Heart right ventricle (tissue), 16 donors: ENCODE measurements around the gene CPN2. TPM values are rescaled to one million over a fixed set of nuclear protein-coding genes. Genes with fewer than 3 reads are reported as not detected.

Source experiments
- ATAC-seq, 8 donors: fragments of 200-7000 bp; cut with Tn5 transposase; one replicate each; pipeline ENCODE4 v1.9.1; 2020; ENCODE audit warnings: mild to moderate bottlenecking in 8 of 8, moderate library complexity in 8 of 8, moderate number of reproducible peaks in 1 of 8
- DNase-seq, 2 donors: peaks; one replicate each; pipeline ENCODE4 v3.0.0-alpha.2; 2020
- H3K27ac ChIP-seq, 10 donors: fragments of 200-600 bp; sonication (generic) in 2 of 10; one replicate each; pipeline versions ENCODE4 v1.5.0 to v1.8.0; 2020 to 2022; ENCODE audit warnings: mild to moderate bottlenecking in 3 of 10
- H3K27me3 ChIP-seq, 7 donors: fragments of 200-600 bp; one replicate each; pipeline ENCODE4 v1.8.0; 2021 to 2022; ENCODE audit warnings: mild to moderate bottlenecking in 2 of 7
- H3K36me3 ChIP-seq, 9 donors: fragments of 200-600 bp; sonication (generic) in 1 of 9; one replicate each; pipeline versions ENCODE4 v1.5.0 to v1.8.0; 2020 to 2022; ENCODE audit warnings: mild to moderate bottlenecking in 2 of 9
- H3K4me1 ChIP-seq, 9 donors: fragments of 200-600 bp; sonication (generic) in 1 of 9; one replicate each; pipeline versions ENCODE4 v1.5.0 to v1.8.0; 2020 to 2022; ENCODE audit warnings: mild to moderate bottlenecking in 4 of 9
- H3K4me3 ChIP-seq, 10 donors: fragments of 200-600 bp; sonication (generic) in 2 of 10; one replicate each; pipeline versions ENCODE4 v1.5.0 to v1.8.0; 2020 to 2022; ENCODE audit warnings: mild to moderate bottlenecking in 7 of 10, moderate library complexity in 2 of 10
- H3K9me3 ChIP-seq, 11 donors: fragments of 200-600 bp in 10 of 11; sonication (generic) in 2 of 11; one replicate each; pipeline versions ENCODE4 v1.5.0 to v1.8.0; 2013 to 2022; ENCODE audit warnings: mild to moderate bottlenecking in 2 of 11, control low read depth in 1 of 11, moderate library complexity in 1 of 11
- CTCF ChIP-seq, 9 donors: fragments of 200-600 bp; sonication (generic) in 2 of 9; IDR thresholded peaks; one replicate each; pipeline versions ENCODE4 v1.5.0 to v1.8.0; 2021 to 2022; ENCODE audit warnings: antibody characterized with exemption in 9 of 9, mild to moderate bottlenecking in 5 of 9, moderate library complexity in 1 of 9
- WGBS, 2 donors: extraction: QIAGEN DNeasy Blood & Tissue Kit; methylation state at CpG; one replicate each; pipeline ENCODE4 v1.1.7; 2013; ENCODE audit warnings: inconsistent platforms in 1 of 2; 5-methylcytosine and 5-hydroxymethylcytosine counted together
- intact Hi-C, 10 donors: fragments of 100-400 bp; cut with DNase I; formaldehyde crosslinking; loops; one replicate each; pipeline versions ENCODE4 v1.11.1 to v1.14.2; 2022
- polyA plus RNA-seq, 2 donors: library from polyadenylated mRNA; stranded (reverse); fragments of 200-250 nt; gene quantifications; one replicate each; pipeline ENCODE4 v1.2.3, GENCODE V29; 2013
- total RNA-seq, 10 donors: library from RNA; stranded (reverse); fragmentation: NEBNext Ultra II Directional in 3 of 10; extraction: Animal tissue kit (Norgen Biotek cat#: 25700) in 3 of 10; gene quantifications; one replicate each; pipeline versions ENCODE4 v1.2.1 to v1.2.4, GENCODE V29; 2021 to 2023
- donor health status: Arrhythmogenic right ventricular cardiomyopathy.
- donor health status: ischemic (EF 13 %, LVEDD 7.1; RV severe dilation, severe dysfunction).
- donor health status: healthy with polysubstance abuse.
- donor health status: DM: no; HTN: yes; CAD: no.
- donor health status: DM: no; HTN: no; CAD: no.
- donor health status: ischemic (EF 25% LVEDD 6.9; RV normal size, moderate dysfunction).
- donor health status: ischemic (EF 25% LVEDD 5.7; RV mildly dilated, moderate dysfunction).
- donor health status: healthy.
- donor health status: DM: yes; HTN: yes; CAD: no.
- donor health status: Ischemic cardiomyopathy.
- donor health status: ischemic (EF 35%, LVEDD 5.7; RV mildly dilated, moderate dysfunction).
- donor health status: nonischemic (EF 11% LVEDD 7.7; RV severe dilation, severe dysfunction).
- donor health status: DM: yes; HTN: yes; CAD: no.
- donor health status: PGD.
- donor health status: ischemic (EF 29% LVEDD 5.4; RV normal size, mild dysfunction).
- donor health status: nonischemic (EF 23%, LVEDD 6.1; RV moderate dilation, normal function).

CPN2 gene
- total and polyA plus RNA-seq, 12 donors = 0.12 to 4.5 (median 1.5) TPM

GRCh38 chr3:194300382-194300758 lies 50.8 kb downstream of the CPN2 start:
- peaks cover 0 to 36% (median 10%) of the 10 kb centered on the region in 7 donors for H3K27me3 ChIP-seq
- no peaks in the 10 kb centered on the region for H3K9me3 ChIP-seq
- WGBS, 2 donors = 60 to 72% methylated on average over 13 of the region's 13 CpGs
- peak; percentile 71 to 87 for DNase-seq
- no peaks in the 10 kb centered on the region for H3K36me3 ChIP-seq
- intact Hi-C loops = no loop called here
- H3K4me1 ChIP-seq = peaks cover 0 to 26% (median 8%) of the 10 kb centered on the region in 9 donors
- TF ChIP-seq CTCF (IDR thresholded peaks at IDR 0.05) = peak in 4 of 9 donors; percentile 18 to 46 (median 40)
- no peak overlapping the region for H3K4me3 ChIP-seq
- H3K27ac ChIP-seq = peak overlapping the region in 5 of 10 donors; percentile 12 to 62 (median 37)
- ATAC-seq = peak; percentile 68 to 94 (median 90)

- 89 to 92% methylated on average over 19 of the region's 19 CpGs for WGBS, 2 donors
- H3K36me3 ChIP-seq = no peaks in the 10 kb centered on the region
- peaks cover 0 to 26% (median 8%) of the 10 kb centered on the region in 9 donors for H3K4me1 ChIP-seq
- intact Hi-C loops = no loop called here
- no peak for ATAC-seq
- TF ChIP-seq CTCF (IDR thresholded peaks at IDR 0.05) = no peak
- no peaks in the 10 kb centered on the region for H3K9me3 ChIP-seq
- H3K4me3 ChIP-seq = no peak overlapping the region
- no peak for DNase-seq
- H3K27ac ChIP-seq = no peak overlapping the region
- peaks cover 0 to 25% (median 10%) of the 10 kb centered on the region in 7 donors for H3K27me3 ChIP-seq
These were observed 52.5 kb downstream of the CPN2 start for GRCh38 chr3:194298331-194299227.

GRCh38 chr3:194296454-194297263 lies 54.5 kb downstream of the CPN2 start:
- DNase-seq (no peak), ATAC-seq (peak; percentile 9 to 58 (median 36))
- H3K27ac ChIP-seq = peak overlapping the region in 2 of 10 donors; percentile 41 to 61
- TF ChIP-seq CTCF (IDR thresholded peaks at IDR 0.05) = no peak
- H3K36me3 ChIP-seq = no peaks in the 10 kb centered on the region
- H3K9me3 ChIP-seq = peaks cover 0 to 8% (median 0%) of the 10 kb centered on the region in 11 donors
- intact Hi-C loops = no loop called here
- H3K27me3 ChIP-seq = peaks cover 0 to 24% (median 10%) of the 10 kb centered on the region in 7 donors
- H3K4me1 ChIP-seq = peaks cover 0 to 26% (median 8%) of the 10 kb centered on the region in 9 donors
- peak overlapping the region in 9 of 10 donors; percentile 9 to 51 (median 37) for H3K4me3 ChIP-seq
- 13 to 18% methylated on average over 43 to 47 of the region's 47 CpGs for WGBS, 2 donors

- Histone ChIP-seq H3K27ac (no peak overlapping the region), H3K4me1 (peaks cover 0 to 14% (median 7%) of the 10 kb centered on the region in 9 donors), H3K4me3 (no peak overlapping the region), H3K27me3 (peaks cover 0 to 29% (median 10%) of the 10 kb centered on the region in 7 donors), H3K9me3 (peaks cover 0 to 23% (median 0%) of the 10 kb centered on the region in 11 donors), H3K36me3 (no peaks in the 10 kb centered on the region)
- no peak for ATAC-seq
- no peak for DNase-seq
- no peak for TF ChIP-seq CTCF (IDR thresholded peaks at IDR 0.05)
- WGBS, 2 donors = 94 to 97% methylated on average over 5 of the region's 5 CpGs
- intact Hi-C loops = no loop called here
These were observed 56.3 kb downstream of the CPN2 start for GRCh38 chr3:194294895-194295214.
